AG04450 (cell line): ENCODE data around the gene ETV7. TPM values are rescaled to one million over a fixed set of nuclear protein-coding genes. Genes with fewer than 3 reads are reported as not detected.

Source experiments
- CTCF ChIA-PET: fragments of 300-600, 350-600 bp; formaldehyde crosslinking; extraction: SDS; loops from one replicate; lab custom pipeline; 2022; ENCODE audit warnings: antibody characterized with exemption, inconsistent platforms; lab: Charles Lee
- POLR2A ChIA-PET: fragments of 350-600 bp; formaldehyde crosslinking; extraction: SDS; loops from one replicate; lab custom pipeline; 2021; ENCODE audit warnings: antibody characterized with exemption, inconsistent platforms; lab: Yijun Ruan, JAX
- DNase-seq: peaks from one replicate; pipeline ENCODE4 v3.0.0-alpha.2; 2011; ENCODE audit warnings: low read depth, low spot score
- H3K27ac ChIP-seq: one replicate; pipeline ENCODE4 v1.5.1; 2012; ENCODE audit warnings: low read depth, low read length, control low read depth
- H3K27me3 ChIP-seq: one replicate; pipeline ENCODE4 v1.6.0; 2012; ENCODE audit warnings: low read length; ENCODE audit not compliant: control insufficient read depth, insufficient read depth
- H3K4me3 ChIP-seq: 2 replicates; pipeline ENCODE4 v1.5.1; 2011; ENCODE audit warnings: mild to moderate bottlenecking, low read depth, low read length, control low read depth
- H3K9me3 ChIP-seq: 2 replicates; pipeline ENCODE4 v1.5.1; 2012; ENCODE audit warnings: low read length; ENCODE audit not compliant: control insufficient read depth, insufficient read depth
- CTCF ChIP-seq: IDR thresholded peaks from 2 replicates; pipeline ENCODE4 v1.5.1; 2011; ENCODE audit warnings: low read depth, low read length, control low read depth, inconsistent platforms
- polyA plus RNA-seq: library from polyadenylated mRNA; depleted of rRNA; stranded (reverse); fragments of >200 nt; gene quantifications from 2 replicates; pipeline ENCODE4 v1.2.3, GENCODE V29; 2011

The ETV7 gene
- polyA plus RNA-seq, 1 experiment = 0.41 TPM

GRCh38 chr6:36346486-36347273 lies 40.8 kb downstream of the ETV7 start:
- Histone ChIP-seq H3K4me3 (no peak overlapping the region), H3K9me3 (no peaks in the 10 kb centered on the region), H3K27me3 (peaks cover 21% of the 10 kb centered on the region), H3K27ac (no peak overlapping the region)
- no peak for TF ChIP-seq CTCF
- ChIA-PET POLR2A (no interaction called here), CTCF (interaction anchor here (1.7 kb wide), 1 partner anchor 14 kb away, joined by 6 read pairs; no protein-coding TSS in a partner anchor)
- DNase-seq = no peak

- ChIA-PET CTCF (interaction anchor here (0.9 to 1.7 kb wide), 2 partner anchors 13 to 15 kb away, joined by 3 to 6 read pairs; no protein-coding TSS in a partner anchor), POLR2A (interaction anchor here (0.7 kb wide), 1 partner anchor 388 kb away, joined by 3 read pairs; no protein-coding TSS in a partner anchor)
- TF ChIP-seq CTCF = no peak
- H3K27me3 ChIP-seq = peaks cover 21% of the 10 kb centered on the region
- no peak overlapping the region for H3K27ac ChIP-seq
- H3K4me3 ChIP-seq = no peak overlapping the region
- DNase-seq = no peak
- no peaks in the 10 kb centered on the region for H3K9me3 ChIP-seq
These were observed 41.6 kb downstream of the ETV7 start for GRCh38 chr6:36345681-36346466.

GRCh38 chr6:36343109-36343680 lies 44.3 kb downstream of the ETV7 start:
- no peak overlapping the region for H3K27ac ChIP-seq
- ChIA-PET CTCF (interaction anchor here (5.8 kb wide), 1 partner anchor 16 kb away, joined by 59 read pairs; no protein-coding TSS in a partner anchor), POLR2A (no interaction called here)
- peaks cover 42% of the 10 kb centered on the region for H3K27me3 ChIP-seq
- TF ChIP-seq CTCF = no peak
- no peak overlapping the region for H3K4me3 ChIP-seq
- DNase-seq = no peak
- H3K9me3 ChIP-seq = no peaks in the 10 kb centered on the region

GRCh38 chr6:36340618-36341454 lies 46.6 kb downstream of the ETV7 start:
- Histone ChIP-seq H3K27me3 (peaks cover 43% of the 10 kb centered on the region), H3K27ac (no peak overlapping the region), H3K9me3 (no peaks in the 10 kb centered on the region), H3K4me3 (0 out of 2 replicates have a peak overlapping the region, but pooled peaks have one; percentile 4)
- TF ChIP-seq CTCF = peak; percentile 96
- CTCF ChIA-PET = interaction anchor here (0.5 to 5.8 kb wide), 39 partner anchors 10 to 423 kb away, joined by 3 to 59 read pairs (median 4); no protein-coding TSS in a partner anchor
- POLR2A ChIA-PET = interaction anchor here (0.6 kb wide), 1 partner anchor 257 kb away, joined by 4 read pairs; no protein-coding TSS in a partner anchor
- no peak for DNase-seq
